Mucosa of descending colon (tissue), 3 donors: Measurements from ENCODE around the gene SLC25A17. TPM values are rescaled to one million over a fixed set of nuclear protein-coding genes. Genes with fewer than 3 reads are reported as not detected.
"Not testable (repeated sequence)": the region's sequence is repeated elsewhere in the genome, so short reads cannot be mapped to it uniquely, and the experiment has no call there.

Experiments used
- ATAC-seq: fragments of 200-7000 bp; cut with Tn5 transposase; one replicate; pipeline ENCODE4 v1.9.1; 2020; ENCODE audit warnings: mild to moderate bottlenecking, moderate library complexity
- DNase-seq, 3 donors: peaks; one replicate each; pipeline ENCODE4 v3.0.0-alpha.2; 2020
- H3K36me3 ChIP-seq: fragments of 200-600 bp; one replicate; pipeline ENCODE4 v1.8.0; 2021; ENCODE audit warnings: low read depth, mild to moderate bottlenecking
- H3K4me1 ChIP-seq: fragments of 200-600 bp; one replicate; pipeline ENCODE4 v1.8.0; 2021; ENCODE audit warnings: low read depth, mild to moderate bottlenecking
- H3K4me3 ChIP-seq: fragments of 200-600 bp; one replicate; pipeline ENCODE4 v1.8.0; 2021; ENCODE audit warnings: mild to moderate bottlenecking
- H3K9me3 ChIP-seq: fragments of 200-600 bp; one replicate; pipeline ENCODE4 v1.8.0; 2021; ENCODE audit warnings: mild to moderate bottlenecking
- CTCF ChIP-seq: fragments of 200-600 bp; IDR thresholded peaks from one replicate; pipeline ENCODE4 v1.8.0; 2022; ENCODE audit warnings: antibody characterized with exemption, mild to moderate bottlenecking
- intact Hi-C, 2 donors: fragments of 100-400 bp; cut with DNase I in 1 of 2; cut with micrococcal nuclease in 1 of 2; formaldehyde crosslinking; loops; one replicate each; pipeline versions ENCODE4 v1.11.0 to v1.11.1; 2022; cut with DNase I, micrococcal nuclease
- total RNA-seq, 3 donors: library from RNA; stranded (reverse); fragmentation: NEBNext Ultra II Directional in 2 of 3; extraction: Animal tissue kit (Norgen Biotek cat#: 25700) in 2 of 3; gene quantifications; one replicate each; pipeline versions ENCODE4 v1.2.1 to v1.2.4, GENCODE V29; 2021 to 2023
- donor health status: DM: no; HTN: no; CAD: no; lungs with moderate emphysema.
- donor health status: DM: no; HTN: no; CAD: no.
- donor health status: DM: no; HTN: yes; CAD: no.

Gene SLC25A17
- total RNA-seq, 3 donors from 2014 or later, result 8.7 to 12.1 (median 11.9) TPM

DNA sequence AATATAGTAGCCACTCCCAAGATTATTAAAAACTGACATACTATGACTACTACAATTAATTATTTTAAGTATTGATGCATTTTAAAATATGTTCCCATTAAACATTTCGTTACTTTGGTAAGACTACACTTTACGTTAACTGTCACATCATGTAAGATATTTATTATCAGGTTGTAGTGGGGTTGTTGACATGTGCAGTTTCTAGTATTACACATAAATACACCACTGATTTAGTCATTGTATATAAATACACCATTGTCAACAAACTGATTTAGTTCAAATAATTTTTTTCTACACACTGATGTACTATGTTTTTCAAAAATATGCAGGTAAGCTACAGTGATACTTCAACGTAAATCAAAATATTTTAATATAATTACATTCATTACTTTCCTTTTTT is 25.8 kb upstream of the SLC25A17 start:
- no peak for TF ChIP-seq CTCF
- Histone ChIP-seq H3K4me1 (no peaks in the 10 kb centered on the region), H3K36me3 (peaks cover 8% of the 10 kb centered on the region), H3K9me3 (no peaks in the 10 kb centered on the region), H3K4me3 (no peak overlapping the region)
- intact Hi-C loops, result no loop called here
- no peak for DNase-seq
- no peak for ATAC-seq

DNA sequence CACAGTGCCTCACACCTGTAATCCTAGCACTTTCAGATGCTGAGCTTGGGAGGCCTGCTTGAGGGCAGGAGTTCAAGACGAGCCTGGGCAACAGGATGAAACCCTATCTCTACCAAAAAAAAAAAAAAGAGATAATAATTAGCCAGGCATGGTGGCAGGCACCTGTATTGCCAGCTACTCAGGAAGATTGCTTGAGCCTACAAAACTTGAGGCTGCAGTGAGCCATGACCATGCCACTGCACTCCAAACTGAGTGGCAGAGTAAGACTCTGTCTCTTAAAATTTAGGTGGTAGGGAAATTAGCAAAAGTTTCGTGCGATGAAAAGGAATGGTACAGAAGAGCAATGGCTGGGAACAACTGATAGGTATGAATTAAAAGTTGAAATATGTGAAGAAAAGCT is 19.3 kb upstream of the SLC25A17 start:
- no peak overlapping the region for H3K4me3 ChIP-seq
- no peaks in the 10 kb centered on the region for H3K4me1 ChIP-seq
- intact Hi-C loops, result no loop called here
- DNase-seq (no peak), ATAC-seq (no peak)
- no peak for TF ChIP-seq CTCF
- H3K36me3 ChIP-seq, result peaks cover 8% of the 10 kb centered on the region
- no peaks in the 10 kb centered on the region for H3K9me3 ChIP-seq

- TF ChIP-seq CTCF, result no peak
- Histone ChIP-seq H3K4me3 (no peak overlapping the region), H3K36me3 (peaks cover 9% of the 10 kb centered on the region), H3K9me3 (no peaks in the 10 kb centered on the region), H3K4me1 (no peaks in the 10 kb centered on the region)
- no peak for DNase-seq
- intact Hi-C loops, result no loop called here
- ATAC-seq, result no peak
Measured at GRCh38 chr22:40834619-40835018, 15.5 kb upstream of the SLC25A17 start.

- no peak for DNase-seq
- Histone ChIP-seq H3K4me1 (no peaks in the 10 kb centered on the region), H3K9me3 (no peaks in the 10 kb centered on the region), H3K4me3 (no peak overlapping the region), H3K36me3 (peaks cover 6% of the 10 kb centered on the region)
- ATAC-seq, result no peak
- intact Hi-C loops, result no loop called here
- no peak for TF ChIP-seq CTCF
Measured at GRCh38 chr22:40829131-40829530, 10.0 kb upstream of the SLC25A17 start.

- ATAC-seq, result no peak
- DNase-seq, result no peak
- H3K4me3 ChIP-seq, result no peak overlapping the region
- peaks cover 6% of the 10 kb centered on the region for H3K36me3 ChIP-seq
- intact Hi-C loops, result no loop called here
- no peaks in the 10 kb centered on the region for H3K9me3 ChIP-seq
- no peak for TF ChIP-seq CTCF
- no peaks in the 10 kb centered on the region for H3K4me1 ChIP-seq
Measured at GRCh38 chr22:40826984-40827741, 8.0 kb upstream of the SLC25A17 start.

GRCh38 chr22:40826292-40826691 is 7.1 kb upstream of the SLC25A17 start:
- H3K4me1 ChIP-seq, DNase-seq, H3K4me3 ChIP-seq, H3K9me3 ChIP-seq, ATAC-seq, intact Hi-C loops, H3K36me3 ChIP-seq: not testable (repeated sequence)
